NCI-H446 treated with DMSO at 0.1 percent for 48 hours (cell line): ENCODE results near the gene THY1.

ENCODE experiments used
- DNase-seq: peaks from one replicate; lab custom pipeline; 2025; lab: John Stamatoyannopoulos, UW

THY1 gene

GRCh38 chr11:119381181-119381988, 41.6 kb downstream of the THY1 start, which contains the start of gene USP2:
Gene USP2, minus strand, starts transcription at chr11:119381690. Its CDS starts 8,210 bp downstream, at chr11:119373480.
- peak; percentile 89 for DNase-seq

GRCh38 chr11:119380827-119381180, 42.2 kb downstream of the THY1 start:
- no peak for DNase-seq

GRCh38 chr11:119380160-119380826, 42.7 kb downstream of the THY1 start:
- DNase-seq: no peak

DNA sequence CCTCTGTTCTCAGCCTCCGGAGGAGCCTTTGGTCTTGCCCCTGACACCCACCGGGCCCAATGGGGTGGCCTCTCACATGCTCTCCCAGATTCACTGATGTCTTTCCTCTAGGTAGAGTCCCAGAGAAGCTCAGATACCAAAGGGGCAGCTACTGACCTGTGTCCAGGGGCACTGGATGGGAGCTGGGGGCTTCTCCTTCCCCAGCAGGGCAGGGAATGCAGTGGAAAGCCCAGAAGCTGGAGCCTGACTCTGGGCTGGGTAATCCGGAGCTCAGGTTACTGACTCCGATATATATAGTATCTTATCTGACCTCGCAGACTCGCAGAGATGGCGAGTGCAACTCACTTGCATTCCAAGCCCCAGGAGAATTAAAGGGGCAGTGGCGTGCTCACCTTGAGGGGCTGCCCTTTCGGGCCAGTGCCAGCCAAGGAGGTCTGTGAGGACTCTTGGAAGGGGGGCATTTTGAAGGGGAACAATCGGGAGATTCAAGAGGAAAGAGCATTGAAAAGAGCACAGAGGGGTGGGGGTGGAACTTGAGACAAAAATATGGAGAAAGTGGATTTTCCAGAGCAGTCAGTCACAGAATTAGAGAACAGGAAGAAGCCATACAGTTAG, 44.0 kb downstream of the THY1 start:
- DNase-seq: no peak

DNA sequence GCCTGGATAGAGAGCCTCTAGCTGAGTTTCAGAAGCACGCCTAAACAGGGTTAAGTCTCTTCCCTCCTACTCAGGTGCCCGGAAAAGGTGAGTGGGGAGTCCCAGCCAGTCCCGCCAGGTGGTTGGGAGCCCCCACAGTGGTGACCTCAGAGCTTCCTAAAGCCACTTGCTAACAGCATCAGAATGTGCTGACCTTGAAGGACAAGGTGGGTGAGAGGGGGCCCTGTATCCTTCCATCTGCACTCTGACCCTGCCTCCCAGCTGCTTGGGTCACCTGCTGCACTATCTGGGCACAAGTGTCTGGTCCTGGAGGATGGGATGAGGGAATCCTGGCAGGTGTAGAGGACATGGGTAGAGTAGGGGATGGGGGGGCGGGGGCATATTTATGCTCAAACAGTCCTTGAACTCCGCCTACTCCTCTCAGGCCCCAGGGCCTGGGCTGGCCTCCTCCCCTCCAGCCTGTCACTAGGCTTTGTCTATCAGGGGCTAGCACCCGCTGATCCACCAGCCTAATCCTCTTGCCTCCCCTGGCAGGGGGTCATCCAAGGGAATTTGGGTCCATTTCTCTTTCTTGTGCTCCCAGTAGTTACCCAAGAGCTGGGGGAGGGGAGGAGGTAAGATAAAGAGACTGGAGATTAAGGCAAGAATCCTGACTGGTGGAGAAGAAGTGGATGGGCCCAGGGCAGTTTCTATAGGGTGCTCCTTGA, 44.9 kb downstream of the THY1 start:
- no peak for DNase-seq

- no peak for DNase-seq
Measured at GRCh38 chr11:119377112-119377901, 45.7 kb downstream of the THY1 start.

DNA sequence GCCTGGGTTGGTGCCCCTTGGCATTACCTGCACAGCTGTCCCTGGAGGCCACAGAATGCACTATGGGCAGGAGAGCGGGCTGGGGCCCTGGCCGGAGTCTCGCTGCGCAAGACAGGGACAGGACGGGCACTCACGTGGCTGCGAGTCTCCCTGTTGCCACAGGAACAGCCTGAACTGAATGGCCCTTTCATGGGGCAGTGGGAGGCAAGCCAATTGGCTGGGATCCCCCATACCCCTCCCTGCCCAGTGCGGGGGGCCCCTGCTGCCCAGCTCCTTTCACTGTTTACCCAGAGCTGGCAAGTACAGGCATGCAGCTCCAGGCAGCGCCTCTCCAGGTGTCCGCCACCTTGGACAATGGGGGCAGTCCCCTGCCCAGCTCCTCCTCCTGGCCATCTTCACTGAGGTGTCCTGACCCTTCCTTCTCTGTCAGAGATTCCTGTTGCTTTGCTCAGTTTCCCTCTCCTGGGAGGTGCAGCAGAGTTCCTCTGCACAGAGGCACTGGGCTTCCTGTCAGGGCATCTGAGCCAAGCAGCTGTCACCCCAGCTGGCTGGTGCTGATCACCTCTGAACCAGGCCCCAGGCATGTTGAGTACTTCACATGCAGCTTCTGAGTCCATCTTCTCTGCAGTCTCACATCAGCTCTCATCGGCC, 46.6 kb downstream of the THY1 start:
- DNase-seq: peak; percentile 59

- peak; percentile 84 for DNase-seq
Measured at GRCh38 chr11:119375337-119376196, 47.4 kb downstream of the THY1 start.

GRCh38 chr11:119374632-119375336, 48.2 kb downstream of the THY1 start:
- DNase-seq: peak; percentile 46

DNA sequence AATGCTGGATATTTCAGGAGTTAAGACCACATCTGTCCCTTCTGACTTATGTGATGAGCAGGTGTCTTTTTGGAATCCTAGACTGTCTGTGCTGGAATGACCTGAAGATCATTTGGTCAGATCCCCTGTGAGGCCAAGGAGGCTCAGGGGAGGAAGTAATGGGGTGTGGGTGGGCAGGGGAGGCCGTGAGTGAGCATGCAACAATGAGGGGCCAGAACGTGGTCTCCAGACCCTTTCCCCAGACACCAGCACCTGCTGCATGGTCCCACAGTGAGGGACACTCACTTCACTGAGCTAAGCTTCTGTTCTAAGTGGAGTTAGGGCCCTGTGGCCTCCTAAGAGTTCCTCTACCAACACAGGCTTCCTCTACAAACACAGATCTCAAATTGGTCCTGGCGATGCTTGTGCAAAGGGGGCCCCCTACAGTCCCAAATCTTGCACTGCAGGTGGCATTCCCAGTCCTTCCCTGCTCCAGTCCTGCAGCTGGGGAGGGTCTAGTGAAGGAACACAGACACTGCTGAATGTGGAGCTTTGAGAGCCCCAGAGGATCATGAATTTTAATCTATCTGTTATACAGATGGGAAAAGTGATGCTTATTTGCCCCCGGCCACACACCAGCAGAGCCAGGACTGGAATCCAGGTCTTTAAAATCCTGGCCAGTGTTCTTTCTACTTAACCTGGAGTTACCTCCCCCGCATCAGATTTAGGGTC, 48.9 kb downstream of the THY1 start:
- DNase-seq: peak; percentile 54

DNA sequence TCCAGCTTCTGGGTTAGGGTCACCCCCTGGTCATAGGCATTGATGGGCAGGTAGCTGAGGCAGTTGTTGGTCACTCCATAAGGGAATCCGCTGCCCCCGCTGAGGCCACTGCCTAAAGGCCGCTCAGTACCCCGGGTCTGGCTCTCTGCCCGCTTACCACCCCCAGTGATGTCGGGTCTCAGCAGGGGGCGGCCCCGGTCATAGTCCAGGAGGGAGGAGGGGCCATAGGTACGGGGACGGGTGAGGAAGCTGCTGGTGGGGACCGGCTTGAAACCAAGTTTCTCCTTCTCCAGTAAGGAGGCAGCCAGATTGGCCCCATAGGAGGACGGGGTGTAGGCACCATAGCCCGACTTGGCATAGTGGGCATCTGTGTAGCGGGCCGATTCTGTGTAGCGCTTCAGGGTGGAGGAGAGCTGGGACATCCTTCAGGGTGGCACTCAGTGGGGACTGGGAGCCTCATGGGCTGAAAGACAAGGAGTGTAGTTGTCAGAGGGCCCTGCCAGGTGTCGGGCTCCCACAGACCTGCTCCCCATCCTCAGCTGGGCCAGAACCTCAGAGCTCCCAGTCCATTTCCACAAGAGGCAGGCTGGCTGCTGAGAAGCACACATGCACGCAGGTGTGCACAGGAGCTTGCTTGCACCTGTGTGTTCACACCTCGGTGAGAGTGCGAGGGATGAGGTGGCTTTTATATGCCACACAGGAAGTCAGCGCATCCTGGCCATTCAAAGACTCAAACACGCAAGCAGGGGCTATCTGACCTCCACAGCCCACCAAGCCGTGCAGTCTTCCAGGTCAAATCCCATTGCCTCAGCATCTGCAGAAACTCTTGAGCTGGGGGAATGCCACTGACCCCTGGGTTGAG, 49.7 kb downstream of the THY1 start:
- DNase-seq: no peak

DNA sequence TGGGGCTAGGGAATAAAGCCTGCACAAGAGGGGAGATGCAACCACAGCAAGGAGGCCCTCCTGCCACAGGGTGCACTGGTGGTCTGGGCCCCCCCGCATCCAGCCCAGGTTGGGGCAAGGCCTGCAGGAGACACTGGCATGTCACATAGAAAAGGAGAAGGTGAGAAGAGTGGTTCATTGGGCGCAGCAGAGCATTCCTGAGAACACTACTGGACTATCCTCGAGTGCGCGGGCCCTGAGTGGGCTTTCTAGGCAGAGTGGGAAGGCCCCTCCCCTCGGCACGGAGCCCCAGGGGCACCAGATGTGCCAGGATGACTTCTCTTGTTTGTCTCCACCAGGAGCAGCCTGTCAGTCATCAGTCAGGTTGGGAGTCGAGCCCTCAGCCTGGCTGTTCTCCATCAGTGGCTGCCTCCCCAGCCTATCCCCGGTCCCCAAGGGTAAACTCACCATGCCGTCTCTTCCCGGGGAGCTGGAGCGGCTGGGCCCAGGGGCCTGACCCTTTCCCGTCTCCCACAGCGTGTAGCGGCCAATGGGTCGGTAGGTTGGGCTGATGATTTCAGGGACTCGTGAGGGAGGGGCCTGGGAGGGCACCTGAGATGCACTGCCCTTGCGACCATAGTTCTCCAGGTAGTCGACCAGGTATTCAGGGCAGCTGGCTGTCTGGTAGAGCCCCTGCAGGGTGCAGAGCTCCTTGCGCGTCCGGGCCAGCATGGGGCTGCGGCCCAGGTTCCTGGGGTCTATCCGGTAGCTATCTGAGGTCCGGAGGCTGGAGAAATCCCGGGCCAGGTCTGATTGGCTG, 50.5 kb downstream of the THY1 start:
- DNase-seq: no peak

GRCh38 chr11:119371778-119372182, 51.2 kb downstream of the THY1 start:
- DNase-seq: peak; percentile 64

DNA sequence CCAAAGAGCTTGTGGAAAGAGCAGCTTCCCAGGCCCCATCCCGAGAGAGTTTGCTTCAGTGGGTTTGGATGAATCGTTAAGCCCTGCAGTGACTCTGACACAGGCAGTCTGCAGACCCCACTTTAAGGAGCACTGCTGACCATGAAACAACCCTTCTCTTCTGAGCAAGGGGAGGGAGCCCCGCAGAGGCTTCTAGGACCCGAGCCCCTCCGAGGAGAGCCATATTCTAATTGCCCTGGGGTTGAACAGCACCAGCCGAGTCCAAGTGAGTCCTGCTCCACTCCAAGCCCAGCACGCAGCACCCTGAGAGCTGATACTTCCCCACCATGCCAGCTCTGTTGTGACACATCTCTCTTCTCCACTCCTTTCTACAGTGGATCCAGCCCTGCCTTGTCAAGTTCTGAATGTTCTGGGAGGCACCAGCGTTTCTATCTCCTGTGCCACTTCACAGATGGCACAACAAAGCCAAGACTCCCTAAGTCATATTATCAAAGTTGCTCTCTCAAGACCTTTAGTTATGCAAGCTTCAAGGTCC, 51.8 kb downstream of the THY1 start:
- no peak for DNase-seq

- no peak for DNase-seq
Measured at GRCh38 chr11:119370486-119371046, 52.4 kb downstream of the THY1 start.
